ENCODE measurements around the gene STAT4.

The STAT4 gene

DNA sequence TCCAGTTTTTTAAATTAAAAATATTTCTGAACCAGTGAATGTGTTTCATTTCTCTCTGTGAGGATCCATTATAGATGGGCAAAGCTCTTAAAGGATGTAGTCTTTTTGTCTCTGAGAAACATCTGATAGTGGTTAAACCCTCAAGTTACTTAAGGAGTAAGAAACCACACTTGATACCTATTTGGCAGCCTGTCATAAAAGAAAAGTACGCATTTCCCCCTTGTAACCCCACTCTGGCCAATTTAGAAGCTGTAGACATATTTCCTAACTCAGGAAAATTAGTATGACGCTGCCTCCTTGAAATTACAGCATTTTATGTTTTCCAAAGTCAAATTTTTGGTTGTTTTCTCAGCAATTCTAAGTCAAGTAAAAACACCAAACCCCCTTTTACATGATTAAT is 2.0 kb downstream of the STAT4 start:
- H3K4me3 ChIP-seq (ENCODE audit: low read depth, low read length) = no peak overlapping the region
- TF ChIP-seq, protein P1, sequence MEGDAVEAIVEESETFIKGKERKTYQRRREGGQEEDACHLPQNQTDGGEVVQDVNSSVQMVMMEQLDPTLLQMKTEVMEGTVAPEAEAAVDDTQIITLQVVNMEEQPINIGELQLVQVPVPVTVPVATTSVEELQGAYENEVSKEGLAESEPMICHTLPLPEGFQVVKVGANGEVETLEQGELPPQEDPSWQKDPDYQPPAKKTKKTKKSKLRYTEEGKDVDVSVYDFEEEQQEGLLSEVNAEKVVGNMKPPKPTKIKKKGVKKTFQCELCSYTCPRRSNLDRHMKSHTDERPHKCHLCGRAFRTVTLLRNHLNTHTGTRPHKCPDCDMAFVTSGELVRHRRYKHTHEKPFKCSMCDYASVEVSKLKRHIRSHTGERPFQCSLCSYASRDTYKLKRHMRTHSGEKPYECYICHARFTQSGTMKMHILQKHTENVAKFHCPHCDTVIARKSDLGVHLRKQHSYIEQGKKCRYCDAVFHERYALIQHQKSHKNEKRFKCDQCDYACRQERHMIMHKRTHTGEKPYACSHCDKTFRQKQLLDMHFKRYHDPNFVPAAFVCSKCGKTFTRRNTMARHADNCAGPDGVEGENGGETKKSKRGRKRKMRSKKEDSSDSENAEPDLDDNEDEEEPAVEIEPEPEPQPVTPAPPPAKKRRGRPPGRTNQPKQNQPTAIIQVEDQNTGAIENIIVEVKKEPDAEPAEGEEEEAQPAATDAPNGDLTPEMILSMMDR (IDR thresholded peaks at IDR 0.05; ENCODE audit: insufficient read depth, low read depth, low read length, missing control alignments) = no peak
- DNase-seq (ENCODE audit: low read depth) = no peak

DNA sequence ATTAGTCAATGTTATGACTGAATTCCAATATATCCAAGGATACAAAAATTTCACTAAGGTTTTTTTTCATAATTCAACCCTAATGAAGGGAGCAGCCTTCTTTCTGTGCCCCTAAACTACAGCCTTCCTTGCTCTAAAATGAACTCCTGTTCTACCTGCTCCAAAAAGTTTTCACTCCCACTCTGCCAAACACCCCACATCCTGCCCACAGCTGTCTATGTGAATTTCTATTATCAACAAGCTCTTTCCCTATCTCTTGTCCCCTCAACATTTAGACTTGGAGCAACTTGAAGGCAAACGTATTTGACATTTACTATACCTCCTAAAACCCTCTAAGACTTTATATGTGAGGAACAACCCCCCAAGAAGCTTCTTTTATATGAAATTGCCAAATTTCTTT is 2.5 kb downstream of the STAT4 start:
- H3K4me3 ChIP-seq (ENCODE audit: low read depth, low read length) = no peak overlapping the region
- TF ChIP-seq, protein P1 (IDR thresholded peaks at IDR 0.05; ENCODE audit: insufficient read depth, low read depth, low read length, missing control alignments) = no peak
- DNase-seq (ENCODE audit: low read depth) = no peak

DNA sequence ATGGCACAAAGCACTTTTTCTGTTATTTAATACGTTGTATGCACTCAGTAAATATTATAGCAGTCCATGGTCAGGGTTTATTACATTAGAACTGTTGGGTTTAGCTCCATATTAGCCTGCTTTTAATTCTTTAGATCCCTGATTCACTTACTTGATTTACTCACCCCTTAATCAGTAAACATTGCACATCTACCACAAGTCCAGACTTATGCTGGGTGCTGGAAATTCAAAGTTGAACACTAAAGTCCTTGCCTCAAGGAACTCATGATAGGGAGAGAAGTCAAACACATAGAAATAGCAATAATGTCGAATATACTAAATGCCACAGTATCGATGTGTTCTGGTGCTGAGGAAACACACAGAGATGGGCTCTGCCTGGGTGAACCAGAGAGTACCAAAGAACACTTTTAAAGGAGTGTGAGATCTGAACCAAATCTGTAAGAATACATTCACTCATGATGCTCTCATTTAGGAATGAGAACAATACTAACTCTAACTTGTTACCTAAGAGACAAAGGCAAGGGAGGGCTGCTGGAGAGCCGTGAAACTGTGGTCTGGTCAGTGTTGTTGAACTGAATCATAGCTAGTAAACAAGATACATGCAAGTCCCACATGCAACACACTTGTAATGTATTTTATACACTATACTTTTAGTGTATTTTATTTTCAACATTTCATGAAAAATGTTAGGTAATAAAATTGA is 4.9 kb downstream of the STAT4 start:
- TF ChIP-seq, protein P1 (IDR thresholded peaks at IDR 0.05; ENCODE audit: insufficient read depth, low read depth, low read length, missing control alignments) = no peak
- DNase-seq (ENCODE audit: low read depth) = no peak
- no peak overlapping the region for H3K4me3 ChIP-seq (ENCODE audit: low read depth, low read length)

DNA sequence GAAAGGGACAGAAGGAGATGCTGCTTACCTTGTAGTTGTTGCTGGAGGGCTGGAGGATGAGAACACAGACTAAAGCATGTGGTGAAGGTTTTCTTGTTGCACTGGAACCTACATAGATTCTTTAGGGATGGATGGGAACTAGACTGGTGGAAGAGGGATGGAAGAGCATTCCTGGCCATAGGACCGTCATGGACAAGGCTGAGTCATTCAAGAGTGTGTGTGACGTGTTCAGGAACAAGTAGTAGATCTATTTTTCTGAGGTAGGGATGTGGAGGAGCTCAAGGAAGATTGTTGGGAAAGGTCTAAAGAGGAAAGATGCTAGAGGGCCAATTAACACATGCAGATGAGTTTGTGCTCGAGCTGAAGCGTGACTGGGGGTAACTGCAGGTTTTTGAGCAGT is 6.6 kb downstream of the STAT4 start:
- no peak overlapping the region for H3K4me3 ChIP-seq (ENCODE audit: low read depth, low read length)
- TF ChIP-seq, protein P1 (IDR thresholded peaks at IDR 0.05; ENCODE audit: insufficient read depth, low read depth, low read length, missing control alignments) = no peak
- DNase-seq (ENCODE audit: low read depth) = no peak

DNA sequence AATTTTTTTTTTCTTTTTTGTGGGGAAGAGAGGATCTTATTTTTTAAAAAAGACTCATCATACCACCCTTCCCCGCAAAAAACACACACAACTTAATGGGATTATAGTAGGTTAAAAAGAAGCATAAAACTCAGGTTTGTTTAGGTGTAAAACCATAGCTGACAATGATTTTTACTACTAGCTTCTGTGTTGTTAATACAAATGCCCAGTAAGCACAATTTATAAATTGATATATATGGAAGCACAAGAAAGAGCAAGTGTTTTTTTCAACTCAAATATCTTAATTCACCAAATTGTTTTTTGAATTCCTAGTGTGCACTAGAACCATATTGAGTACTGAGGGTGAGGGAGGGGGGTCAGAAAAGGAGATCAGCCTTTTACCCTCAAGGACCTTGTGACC is 7.0 kb downstream of the STAT4 start:
- TF ChIP-seq, protein P1 (IDR thresholded peaks at IDR 0.05; ENCODE audit: insufficient read depth, low read depth, low read length, missing control alignments) = no peak
- H3K4me3 ChIP-seq (ENCODE audit: low read depth, low read length) = no peak overlapping the region
- no peak for DNase-seq (ENCODE audit: low read depth)

DNA sequence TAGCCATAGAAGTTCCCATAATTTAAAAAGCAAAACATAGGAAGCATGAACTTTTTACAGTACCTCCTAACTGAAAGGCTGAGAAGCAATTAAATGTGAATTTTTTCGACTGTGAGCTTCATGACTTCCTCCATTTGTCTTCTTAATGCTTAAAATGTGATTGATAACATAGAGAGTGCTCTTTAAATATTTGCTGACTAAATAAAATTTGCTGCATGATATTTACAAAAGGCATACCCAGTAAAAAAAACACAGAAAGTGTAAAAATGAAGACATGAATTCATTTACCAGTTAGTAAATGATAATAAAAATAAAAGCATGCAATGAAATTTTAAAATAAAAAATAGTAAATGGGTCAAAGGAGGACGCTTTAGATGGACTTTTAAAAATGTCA is 21.9 kb downstream of the STAT4 start:
- TF ChIP-seq, protein P1 (IDR thresholded peaks at IDR 0.05; ENCODE audit: insufficient read depth, low read depth, low read length, missing control alignments) = no peak
- no peak overlapping the region for H3K4me3 ChIP-seq (ENCODE audit: low read depth, low read length)
- no peak for DNase-seq (ENCODE audit: low read depth)
